ENCODE data around the gene ADRM1. TPM values are rescaled to one million over a fixed set of nuclear protein-coding genes. Genes with fewer than 3 reads are reported as not detected.

ADRM1 gene
- total RNA-seq, 1 experiment from 2014 or later, result 263 TPM

GRCh38 chr20:62299666-62300236 lies 3.0 kb upstream of the ADRM1 start:
- H3K27ac Mint-ChIP-seq (ENCODE audit: unreplicated experiment), result no peak overlapping the region
- peaks cover 6% of the 10 kb centered on the region; the same call in 1 of the 2 replicates for H3K36me3 ChIP-seq (ENCODE audit: control insufficient read depth, insufficient read depth, low read length)
- DNase-seq, result no peak
- H3K27me3 ChIP-seq (replicated peaks; ENCODE audit: control insufficient read depth, insufficient read depth, low read length), result no peaks in the 10 kb centered on the region
- BruUV-seq (replicated peaks), result no TSS peak
- no peaks in the 10 kb centered on the region for H3K27me3 Mint-ChIP-seq (ENCODE audit: insufficient read depth, unreplicated experiment)
- H3K4me3 Mint-ChIP-seq (ENCODE audit: unreplicated experiment), result no peak overlapping the region
- intact Hi-C loops (cut with micrococcal nuclease; ENCODE audit: unreplicated experiment), result loop anchor here (5.0 to 10.0 kb wide), 2 partner anchors 318 to 495 kb away; partner anchors contain the start of gene MRGBP
- H3K4me1 Mint-ChIP-seq (ENCODE audit: low read depth, unreplicated experiment), result peaks cover 15% of the 10 kb centered on the region
- H3K36me3 Mint-ChIP-seq (ENCODE audit: insufficient read depth, unreplicated experiment), result peaks cover 88% of the 10 kb centered on the region
- no peaks in the 10 kb centered on the region for H3K9me3 Mint-ChIP-seq (ENCODE audit: unreplicated experiment)
- POLR2A ChIA-PET, result interaction anchor here (0.6 to 0.7 kb wide), 3 partner anchors 230 to 1220 kb away, joined by 3 read pairs; no protein-coding TSS in a partner anchor
- H3K4me3 ChIP-seq (ENCODE audit: low read depth, low read length), result no peak overlapping the region
- peaks cover 9% of the 10 kb centered on the region for H3K4me1 ChIP-seq
- CTCF ChIA-PET, result interaction anchor here (0.6 to 0.7 kb wide), 2 partner anchors 115 to 295 kb away, joined by 3 to 7 read pairs; no protein-coding TSS in a partner anchor
- no peak for TF ChIP-seq CTCF (IDR thresholded peaks at IDR 0.05; ENCODE audit: insufficient read depth in 1 of 2, low read depth in 1 of 2, low read length in 1 of 2, severe bottlenecking in 1 of 2, unreplicated experiment in 1 of 2)
- H3K9me3 ChIP-seq, result no peaks in the 10 kb centered on the region

- CTCF ChIA-PET, result interaction anchor here (0.6 to 1.3 kb wide), 2 partner anchors 82 to 295 kb away, joined by 7 to 24 read pairs; no protein-coding TSS in a partner anchor
- intact Hi-C loops (cut with micrococcal nuclease; ENCODE audit: unreplicated experiment), result loop anchor here (5.0 to 10.0 kb wide), 2 partner anchors 317 to 494 kb away; partner anchors contain the start of gene MRGBP
- TSS peak; percentile 17 for BruUV-seq (replicated peaks)
- peaks cover 88% of the 10 kb centered on the region for H3K36me3 Mint-ChIP-seq (ENCODE audit: insufficient read depth, unreplicated experiment)
- no peak overlapping the region for H3K4me3 Mint-ChIP-seq (ENCODE audit: unreplicated experiment)
- H3K4me1 Mint-ChIP-seq (ENCODE audit: low read depth, unreplicated experiment), result peaks cover 18% of the 10 kb centered on the region
- peaks cover 10% of the 10 kb centered on the region; the same call in 1 of the 2 replicates for H3K36me3 ChIP-seq (ENCODE audit: control insufficient read depth, insufficient read depth, low read length)
- POLR2A ChIA-PET, result interaction anchor here (0.8 kb wide), 1 partner anchor 82 kb away, joined by 3 read pairs; no protein-coding TSS in a partner anchor
- H3K4me1 ChIP-seq, result peaks cover 13% of the 10 kb centered on the region
- peak overlapping the region; percentile 97 for H3K27ac Mint-ChIP-seq (ENCODE audit: unreplicated experiment)
- H3K9me3 ChIP-seq, result no peaks in the 10 kb centered on the region
- DNase-seq, result no peak
- H3K27me3 Mint-ChIP-seq (ENCODE audit: insufficient read depth, unreplicated experiment), result no peaks in the 10 kb centered on the region
- H3K27me3 ChIP-seq (replicated peaks; ENCODE audit: control insufficient read depth, insufficient read depth, low read length), result no peaks in the 10 kb centered on the region
- H3K4me3 ChIP-seq (ENCODE audit: low read depth, low read length), result no peak overlapping the region
- H3K9me3 Mint-ChIP-seq (ENCODE audit: unreplicated experiment), result no peaks in the 10 kb centered on the region
- TF ChIP-seq CTCF (IDR thresholded peaks at IDR 0.05; ENCODE audit: insufficient read depth in 1 of 2, low read depth in 1 of 2, low read length in 1 of 2, severe bottlenecking in 1 of 2, unreplicated experiment in 1 of 2), result no peak
These were observed 2.5 kb upstream of the ADRM1 start for GRCh38 chr20:62300319-62300718.

- Mint-ChIP-seq H3K27me3 (ENCODE audit: insufficient read depth, unreplicated experiment) (no peaks in the 10 kb centered on the region), H3K4me3 (ENCODE audit: unreplicated experiment) (peak overlapping the region; percentile 89), H3K27ac (ENCODE audit: unreplicated experiment) (peak overlapping the region; percentile 97), H3K36me3 (ENCODE audit: insufficient read depth, unreplicated experiment) (peaks cover 88% of the 10 kb centered on the region), H3K9me3 (ENCODE audit: unreplicated experiment) (no peaks in the 10 kb centered on the region), H3K4me1 (ENCODE audit: low read depth, unreplicated experiment) (peaks cover 27% of the 10 kb centered on the region)
- peak overlapping the region; percentile 95 for H3K4me3 ChIP-seq (ENCODE audit: low read depth, low read length)
- no peak for DNase-seq
- no peaks in the 10 kb centered on the region for H3K27me3 ChIP-seq (replicated peaks; ENCODE audit: control insufficient read depth, insufficient read depth, low read length)
- no TSS peak for BruUV-seq (replicated peaks)
- peaks cover 17% of the 10 kb centered on the region for H3K4me1 ChIP-seq
- no peaks in the 10 kb centered on the region for H3K9me3 ChIP-seq
- intact Hi-C loops (cut with micrococcal nuclease; ENCODE audit: unreplicated experiment), result loop anchor here (5.0 to 10.0 kb wide), 2 partner anchors 316 to 494 kb away; partner anchors contain the start of gene MRGBP
- TF ChIP-seq CTCF (IDR thresholded peaks at IDR 0.05; ENCODE audit: insufficient read depth in 1 of 2, low read depth in 1 of 2, low read length in 1 of 2, severe bottlenecking in 1 of 2, unreplicated experiment in 1 of 2), result no peak
- ChIA-PET POLR2A (interaction anchor here (0.8 kb wide), 1 partner anchor 81 kb away, joined by 3 read pairs; no protein-coding TSS in a partner anchor), CTCF (interaction anchor here (1.3 kb wide), 1 partner anchor 82 kb away, joined by 24 read pairs; no protein-coding TSS in a partner anchor)
- H3K36me3 ChIP-seq (ENCODE audit: control insufficient read depth, insufficient read depth, low read length), result peaks cover 15% of the 10 kb centered on the region
These were observed 1.6 kb upstream of the ADRM1 start for GRCh38 chr20:62301111-62301668.
